ENCODE data around the gene ATP2A2. TPM values are rescaled to one million over a fixed set of nuclear protein-coding genes. Genes with fewer than 3 reads are reported as not detected.

Gene ATP2A2
- total and polyA plus RNA-seq, 4 donors, result 20.9 to 198 (median 67.6) TPM

DNA sequence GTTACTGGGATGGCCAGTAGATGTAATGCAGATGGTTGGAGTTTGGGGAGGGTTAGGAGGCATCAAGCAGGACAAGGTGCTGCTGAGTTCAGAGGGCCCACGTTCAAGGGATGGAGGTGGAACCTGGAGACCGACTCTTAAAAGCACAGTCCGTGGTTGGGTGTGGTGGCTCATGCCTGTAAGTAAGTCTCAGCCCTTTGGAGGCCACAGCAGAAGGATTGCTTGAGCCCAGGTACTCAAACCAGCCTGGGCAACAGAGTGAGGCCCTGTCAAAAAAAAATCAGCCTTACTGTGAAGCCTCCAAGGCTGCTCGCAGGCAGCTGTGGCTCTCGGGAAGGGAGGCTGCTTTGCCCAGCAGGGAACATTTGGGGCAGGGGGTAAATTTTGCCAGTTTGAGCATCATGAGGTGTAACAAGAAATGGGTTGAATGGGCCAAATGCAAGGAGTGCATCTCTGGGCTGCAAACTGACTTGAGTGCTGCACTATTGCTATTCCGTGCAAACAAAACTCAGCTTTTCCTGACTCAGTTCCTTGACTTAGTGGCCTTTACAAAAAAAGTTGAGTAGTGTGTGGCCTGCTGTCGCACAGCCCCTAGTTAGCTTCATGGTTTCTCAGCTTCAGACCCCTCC, 67.5 kb downstream of the ATP2A2 start:
- Histone ChIP-seq H3K36me3 (ENCODE audit: control insufficient read depth in 4 of 4, insufficient read depth in 3 of 4, low read depth in 1 of 4, low read length in 3 of 4) (peaks cover 20 to 75% (median 63%) of the 10 kb centered on the region in 4 donors), H3K9ac (ENCODE audit: low read depth in 1 of 2, low read length in 2 of 2) (no peak overlapping the region), H3K4me3 (ENCODE audit: low read depth in 1 of 3, low read length in 3 of 3) (no peak overlapping the region), H3K9me3 (ENCODE audit: control insufficient read depth in 4 of 4, low read length in 3 of 4) (no peaks in the 10 kb centered on the region), H3K4me1 (ENCODE audit: control insufficient read depth in 4 of 4, insufficient read depth in 4 of 4, low read length in 3 of 4) (no peaks in the 10 kb centered on the region), H3K27me3 (ENCODE audit: control insufficient read depth in 4 of 4, insufficient read depth in 4 of 4, low read length in 3 of 4) (no peaks in the 10 kb centered on the region), H3K27ac (ENCODE audit: low read depth in 1 of 2, low read length in 2 of 2) (no peak overlapping the region)
- TF ChIP-seq GABPA (IDR thresholded peaks at IDR 0.05 in 1 of 2, conservative IDR thresholded peaks at IDR 0.05 in 1 of 2), result no peak
- TF ChIP-seq MAX (IDR thresholded peaks at IDR 0.05), result no peak
- no peak for TF ChIP-seq HNF4G (IDR thresholded peaks at IDR 0.05)
- TF ChIP-seq YY1 (IDR thresholded peaks at IDR 0.05), result no peak
- no peak for TF ChIP-seq EGR1 (IDR thresholded peaks at IDR 0.05; ENCODE audit: low read depth in 2 of 2)
- TF ChIP-seq FOXA1 (IDR thresholded peaks at IDR 0.05), result no peak
- TF ChIP-seq RXRA (IDR thresholded peaks at IDR 0.05), result no peak
- no peak for TF ChIP-seq RAD21 (IDR thresholded peaks at IDR 0.05)
- TF ChIP-seq, protein P1, sequence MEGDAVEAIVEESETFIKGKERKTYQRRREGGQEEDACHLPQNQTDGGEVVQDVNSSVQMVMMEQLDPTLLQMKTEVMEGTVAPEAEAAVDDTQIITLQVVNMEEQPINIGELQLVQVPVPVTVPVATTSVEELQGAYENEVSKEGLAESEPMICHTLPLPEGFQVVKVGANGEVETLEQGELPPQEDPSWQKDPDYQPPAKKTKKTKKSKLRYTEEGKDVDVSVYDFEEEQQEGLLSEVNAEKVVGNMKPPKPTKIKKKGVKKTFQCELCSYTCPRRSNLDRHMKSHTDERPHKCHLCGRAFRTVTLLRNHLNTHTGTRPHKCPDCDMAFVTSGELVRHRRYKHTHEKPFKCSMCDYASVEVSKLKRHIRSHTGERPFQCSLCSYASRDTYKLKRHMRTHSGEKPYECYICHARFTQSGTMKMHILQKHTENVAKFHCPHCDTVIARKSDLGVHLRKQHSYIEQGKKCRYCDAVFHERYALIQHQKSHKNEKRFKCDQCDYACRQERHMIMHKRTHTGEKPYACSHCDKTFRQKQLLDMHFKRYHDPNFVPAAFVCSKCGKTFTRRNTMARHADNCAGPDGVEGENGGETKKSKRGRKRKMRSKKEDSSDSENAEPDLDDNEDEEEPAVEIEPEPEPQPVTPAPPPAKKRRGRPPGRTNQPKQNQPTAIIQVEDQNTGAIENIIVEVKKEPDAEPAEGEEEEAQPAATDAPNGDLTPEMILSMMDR (IDR thresholded peaks at IDR 0.05; ENCODE audit: low read depth, low read length, missing input control), result no peak
- TF ChIP-seq NR2F2 (IDR thresholded peaks at IDR 0.05), result no peak
- 96% methylated on average over 7 of the region's 7 CpGs for WGBS
- DNase-seq (ENCODE audit: low spot score), result no peak

- Histone ChIP-seq H3K27me3 (ENCODE audit: control insufficient read depth in 4 of 4, insufficient read depth in 4 of 4, low read length in 3 of 4) (no peaks in the 10 kb centered on the region), H3K4me1 (ENCODE audit: control insufficient read depth in 4 of 4, insufficient read depth in 4 of 4, low read length in 3 of 4) (no peaks in the 10 kb centered on the region), H3K36me3 (ENCODE audit: control insufficient read depth in 4 of 4, insufficient read depth in 3 of 4, low read depth in 1 of 4, low read length in 3 of 4) (peaks cover 20 to 70% (median 57%) of the 10 kb centered on the region in 4 donors), H3K27ac (ENCODE audit: low read depth in 1 of 2, low read length in 2 of 2) (no peak overlapping the region), H3K9ac (ENCODE audit: low read depth in 1 of 2, low read length in 2 of 2) (no peak overlapping the region), H3K9me3 (ENCODE audit: control insufficient read depth in 4 of 4, low read length in 3 of 4) (no peaks in the 10 kb centered on the region), H3K4me3 (ENCODE audit: low read depth in 1 of 3, low read length in 3 of 3) (no peak overlapping the region)
- DNase-seq (ENCODE audit: low spot score), result no peak
- WGBS, result 87% methylated on average over 4 of the region's 4 CpGs
- TF ChIP-seq GABPA (IDR thresholded peaks at IDR 0.05 in 1 of 2, conservative IDR thresholded peaks at IDR 0.05 in 1 of 2) (no peak), ATF3 (IDR thresholded peaks at IDR 0.05) (no peak), EGR1 (IDR thresholded peaks at IDR 0.05; ENCODE audit: low read depth in 2 of 2) (no peak), RXRA (IDR thresholded peaks at IDR 0.05) (no peak), REST (IDR thresholded peaks at IDR 0.05) (no peak), JUND (IDR thresholded peaks at IDR 0.05) (no peak), TAF1 (conservative IDR thresholded peaks at IDR 0.05) (no peak), FOXA1 (IDR thresholded peaks at IDR 0.05) (no peak), HNF4G (IDR thresholded peaks at IDR 0.05) (no peak), YY1 (IDR thresholded peaks at IDR 0.05) (no peak), MAX (IDR thresholded peaks at IDR 0.05) (no peak), HNF4A (conservative IDR thresholded peaks at IDR 0.05) (no peak)
- TF ChIP-seq, protein P1 (IDR thresholded peaks at IDR 0.05; ENCODE audit: low read depth, low read length, missing input control), result no peak
- TF ChIP-seq, protein P2, sequence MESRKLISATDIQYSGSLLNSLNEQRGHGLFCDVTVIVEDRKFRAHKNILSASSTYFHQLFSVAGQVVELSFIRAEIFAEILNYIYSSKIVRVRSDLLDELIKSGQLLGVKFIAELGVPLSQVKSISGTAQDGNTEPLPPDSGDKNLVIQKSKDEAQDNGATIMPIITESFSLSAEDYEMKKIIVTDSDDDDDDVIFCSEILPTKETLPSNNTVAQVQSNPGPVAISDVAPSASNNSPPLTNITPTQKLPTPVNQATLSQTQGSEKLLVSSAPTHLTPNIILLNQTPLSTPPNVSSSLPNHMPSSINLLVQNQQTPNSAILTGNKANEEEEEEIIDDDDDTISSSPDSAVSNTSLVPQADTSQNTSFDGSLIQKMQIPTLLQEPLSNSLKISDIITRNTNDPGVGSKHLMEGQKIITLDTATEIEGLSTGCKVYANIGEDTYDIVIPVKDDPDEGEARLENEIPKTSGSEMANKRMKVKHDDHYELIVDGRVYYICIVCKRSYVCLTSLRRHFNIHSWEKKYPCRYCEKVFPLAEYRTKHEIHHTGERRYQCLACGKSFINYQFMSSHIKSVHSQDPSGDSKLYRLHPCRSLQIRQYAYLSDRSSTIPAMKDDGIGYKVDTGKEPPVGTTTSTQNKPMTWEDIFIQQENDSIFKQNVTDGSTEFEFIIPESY (IDR thresholded peaks at IDR 0.05), result no peak
Observed at GRCh38 chr12:110349096-110349495, 68.0 kb downstream of the ATP2A2 start.

All from liver (tissue), 9 donors.